ENCODE measurements around the gene ZBTB7A.

Gene ZBTB7A

GRCh38 chr19:4038661-4039423 lies 27.9 kb downstream of the ZBTB7A start:
- H3K4me1 ChIP-seq (ENCODE audit: insufficient read depth, low read length, poor library complexity, severe bottlenecking), result no peaks in the 10 kb centered on the region
- H3K4me3 ChIP-seq (ENCODE audit: low read length, poor library complexity, severe bottlenecking), result no peak overlapping the region
- no peaks in the 10 kb centered on the region for H3K9me3 ChIP-seq (ENCODE audit: insufficient read depth, low read depth, low read length)
- H3K79me2 ChIP-seq (ENCODE audit: insufficient read depth, low read length), result no peaks in the 10 kb centered on the region
- peaks cover 25% of the 10 kb centered on the region; the same call in 1 of the 2 replicates for H3K36me3 ChIP-seq (ENCODE audit: insufficient read depth, low read length)
- H2AFZ ChIP-seq (ENCODE audit: low read length), result no peak overlapping the region
- no peaks in the 10 kb centered on the region for H3F3A ChIP-seq (ENCODE audit: low read depth)
- no peaks in the 10 kb centered on the region for H4K20me1 ChIP-seq (ENCODE audit: insufficient read depth, low read length, poor library complexity, severe bottlenecking)
- TF ChIP-seq EZH2phosphoT487 (IDR thresholded peaks at IDR 0.05; ENCODE audit: borderline replicate concordance), result no peak
- no peak for TF ChIP-seq CTCF (conservative IDR thresholded peaks at IDR 0.05; ENCODE audit: low read length)
- H3K27me3 ChIP-seq (ENCODE audit: insufficient read depth, low read length, poor library complexity, severe bottlenecking), result no peaks in the 10 kb centered on the region
- no peak overlapping the region for H3K9ac ChIP-seq (ENCODE audit: low read depth, low read length, poor library complexity, severe bottlenecking)
- no peaks in the 10 kb centered on the region for H3K9me2 ChIP-seq (replicated peaks; ENCODE audit: low read depth, low read length)
- no peak overlapping the region for H3K4me2 ChIP-seq (ENCODE audit: low read depth, low read length, poor library complexity, severe bottlenecking)

- H3K4me3 ChIP-seq (ENCODE audit: low read length, poor library complexity, severe bottlenecking), result no peak overlapping the region
- no peaks in the 10 kb centered on the region for H3K4me1 ChIP-seq (ENCODE audit: insufficient read depth, low read length, poor library complexity, severe bottlenecking)
- H4K20me1 ChIP-seq (ENCODE audit: insufficient read depth, low read length, poor library complexity, severe bottlenecking), result no peaks in the 10 kb centered on the region
- H3F3A ChIP-seq (ENCODE audit: low read depth), result no peaks in the 10 kb centered on the region
- H2AFZ ChIP-seq (ENCODE audit: low read length), result no peak overlapping the region
- no peaks in the 10 kb centered on the region for H3K9me3 ChIP-seq (ENCODE audit: insufficient read depth, low read depth, low read length)
- H3K79me2 ChIP-seq (ENCODE audit: insufficient read depth, low read length), result no peaks in the 10 kb centered on the region
- no peaks in the 10 kb centered on the region for H3K27me3 ChIP-seq (ENCODE audit: insufficient read depth, low read length, poor library complexity, severe bottlenecking)
- H3K9me2 ChIP-seq (replicated peaks; ENCODE audit: low read depth, low read length), result no peaks in the 10 kb centered on the region
- H3K9ac ChIP-seq (ENCODE audit: low read depth, low read length, poor library complexity, severe bottlenecking), result no peak overlapping the region
- no peak overlapping the region for H3K4me2 ChIP-seq (ENCODE audit: low read depth, low read length, poor library complexity, severe bottlenecking)
- peaks cover 32% of the 10 kb centered on the region; the same call in 1 of the 2 replicates for H3K36me3 ChIP-seq (ENCODE audit: insufficient read depth, low read length)
- TF ChIP-seq EZH2phosphoT487 (IDR thresholded peaks at IDR 0.05; ENCODE audit: borderline replicate concordance), result no peak
- TF ChIP-seq CTCF (conservative IDR thresholded peaks at IDR 0.05; ENCODE audit: low read length), result no peak
Observed at GRCh38 chr19:4038057-4038456, 28.6 kb downstream of the ZBTB7A start.

GRCh38 chr19:4037301-4037949 lies 29.3 kb downstream of the ZBTB7A start:
- no peak overlapping the region for H3K9ac ChIP-seq (ENCODE audit: low read depth, low read length, poor library complexity, severe bottlenecking)
- H3K9me3 ChIP-seq (ENCODE audit: insufficient read depth, low read depth, low read length), result no peaks in the 10 kb centered on the region
- H3K9me2 ChIP-seq (replicated peaks; ENCODE audit: low read depth, low read length), result no peaks in the 10 kb centered on the region
- H3K4me2 ChIP-seq (ENCODE audit: low read depth, low read length, poor library complexity, severe bottlenecking), result no peak overlapping the region
- peaks cover 34% of the 10 kb centered on the region; the same call in 1 of the 2 replicates for H3K36me3 ChIP-seq (ENCODE audit: insufficient read depth, low read length)
- H4K20me1 ChIP-seq (ENCODE audit: insufficient read depth, low read length, poor library complexity, severe bottlenecking), result no peaks in the 10 kb centered on the region
- no peaks in the 10 kb centered on the region for H3K27me3 ChIP-seq (ENCODE audit: insufficient read depth, low read length, poor library complexity, severe bottlenecking)
- TF ChIP-seq CTCF (conservative IDR thresholded peaks at IDR 0.05; ENCODE audit: low read length) (no peak), EZH2phosphoT487 (IDR thresholded peaks at IDR 0.05; ENCODE audit: borderline replicate concordance) (no peak)
- no peaks in the 10 kb centered on the region for H3K4me1 ChIP-seq (ENCODE audit: insufficient read depth, low read length, poor library complexity, severe bottlenecking)
- H2AFZ ChIP-seq (ENCODE audit: low read length), result no peak overlapping the region
- H3F3A ChIP-seq (ENCODE audit: low read depth), result no peaks in the 10 kb centered on the region
- no peaks in the 10 kb centered on the region for H3K79me2 ChIP-seq (ENCODE audit: insufficient read depth, low read length)
- no peak overlapping the region for H3K4me3 ChIP-seq (ENCODE audit: low read length, poor library complexity, severe bottlenecking)

Data from Loucy (cell line).